ENCODE results near the gene CYP3A4. TPM values are rescaled to one million over a fixed set of nuclear protein-coding genes. Genes with fewer than 3 reads are reported as not detected.
"Not testable (repeated sequence)": the region's sequence is repeated elsewhere in the genome, so short reads cannot be mapped to it uniquely, and the experiment has no call there.

CYP3A4 gene
- polyA plus RNA-seq, 4 donors = 10.4 to 310 (median 97.5) TPM

- WGBS, 3 donors = 77 to 91% (median 79%) methylated on average over 1 of the region's 1 CpG
- no peak for FAIRE-seq
Observed at GRCh38 chr7:99755085-99755484, 28.9 kb downstream of the CYP3A4 start.

GRCh38 chr7:99752356-99752755, 31.6 kb downstream of the CYP3A4 start:
- WGBS, 3 donors = 11 to 25% (median 20%) methylated on average over 3 of the region's 3 CpGs
- Histone ChIP-seq H3K4me3 (ENCODE audit: low read depth in 1 of 3, low read length in 3 of 3) (peak overlapping the region in 1 of 3 donors; percentile 12), H3K9me3 (ENCODE audit: control insufficient read depth in 2 of 2, insufficient read depth in 1 of 2, low read depth in 1 of 2, low read length in 1 of 2) (peaks cover 0 to 3% of the 10 kb centered on the region in 2 donors), H3K4me1 (ENCODE audit: control insufficient read depth in 3 of 3, insufficient read depth in 2 of 3, low read depth in 1 of 3, low read length in 2 of 3) (peaks cover 0 to 18% (median 0%) of the 10 kb centered on the region in 3 donors), H3K36me3 (ENCODE audit: control insufficient read depth in 3 of 3, insufficient read depth in 2 of 3, low read depth in 1 of 3, low read length in 3 of 3) (no peaks in the 10 kb centered on the region), H3K27ac (ENCODE audit: low read depth in 1 of 3, low read length in 2 of 3) (peak overlapping the region; percentile 77 to 86 (median 80)), H3K27me3 (ENCODE audit: control insufficient read depth in 3 of 3, insufficient read depth in 3 of 3, low read length in 3 of 3) (peaks cover 0 to 2% (median 0%) of the 10 kb centered on the region in 3 donors)
- FAIRE-seq = no peak
- peak; percentile 73 to 91 for DNase-seq

More at GRCh38 chr7:99755085-99755484, 28.9 kb downstream of the CYP3A4 start:
- Histone ChIP-seq H3K9me3 (ENCODE audit: control insufficient read depth in 2 of 2, insufficient read depth in 1 of 2, low read depth in 1 of 2, low read length in 1 of 2) (peaks cover 0 to 3% of the 10 kb centered on the region in 2 donors), H3K27ac (ENCODE audit: low read depth in 1 of 3, low read length in 2 of 3) (no peak overlapping the region), H3K36me3 (ENCODE audit: control insufficient read depth in 3 of 3, insufficient read depth in 2 of 3, low read depth in 1 of 3, low read length in 3 of 3) (no peaks in the 10 kb centered on the region), H3K27me3 (ENCODE audit: control insufficient read depth in 3 of 3, insufficient read depth in 3 of 3, low read length in 3 of 3) (peaks cover 0 to 2% (median 0%) of the 10 kb centered on the region in 3 donors), H3K4me1 (ENCODE audit: control insufficient read depth in 3 of 3, insufficient read depth in 2 of 3, low read depth in 1 of 3, low read length in 2 of 3) (peaks cover 0 to 21% (median 0%) of the 10 kb centered on the region in 3 donors), H3K4me3 (ENCODE audit: low read depth in 1 of 3, low read length in 3 of 3) (no peak overlapping the region)
- no peak for DNase-seq

GRCh38 chr7:99751322-99752052, 32.5 kb downstream of the CYP3A4 start:
- H3K4me3 ChIP-seq (ENCODE audit: low read depth in 1 of 3, low read length in 3 of 3) = peak overlapping the region in 1 of 3 donors; percentile 12
- peak overlapping the region; percentile 69 to 86 (median 86) for H3K27ac ChIP-seq (ENCODE audit: low read depth in 1 of 3, low read length in 2 of 3)
- H3K4me1 ChIP-seq (ENCODE audit: control insufficient read depth in 3 of 3, insufficient read depth in 2 of 3, low read depth in 1 of 3, low read length in 2 of 3) = peaks cover 0 to 18% (median 0%) of the 10 kb centered on the region in 3 donors
- peak; percentile 62 to 81 for DNase-seq
- not testable (repeated sequence) for H3K36me3 ChIP-seq (ENCODE audit: control insufficient read depth in 3 of 3, insufficient read depth in 2 of 3, low read depth in 1 of 3, low read length in 3 of 3); FAIRE-seq; H3K27me3 ChIP-seq (ENCODE audit: control insufficient read depth in 3 of 3, insufficient read depth in 3 of 3, low read length in 3 of 3); H3K9me3 ChIP-seq (ENCODE audit: control insufficient read depth in 2 of 2, insufficient read depth in 1 of 2, low read depth in 1 of 2, low read length in 1 of 2)
- 3 to 11% (median 8%) methylated on average over 5 of the region's 5 CpGs for WGBS, 3 donors

- Histone ChIP-seq H3K4me1 (ENCODE audit: control insufficient read depth in 3 of 3, insufficient read depth in 2 of 3, low read depth in 1 of 3, low read length in 2 of 3) (peaks cover 0 to 18% (median 0%) of the 10 kb centered on the region in 3 donors), H3K27me3 (ENCODE audit: control insufficient read depth in 3 of 3, insufficient read depth in 3 of 3, low read length in 3 of 3) (no peaks in the 10 kb centered on the region), H3K9me3 (ENCODE audit: control insufficient read depth in 2 of 2, insufficient read depth in 1 of 2, low read depth in 1 of 2, low read length in 1 of 2) (peaks cover 0 to 3% of the 10 kb centered on the region in 2 donors), H3K4me3 (ENCODE audit: low read depth in 1 of 3, low read length in 3 of 3) (no peak overlapping the region), H3K36me3 (ENCODE audit: control insufficient read depth in 3 of 3, insufficient read depth in 2 of 3, low read depth in 1 of 3, low read length in 3 of 3) (no peaks in the 10 kb centered on the region), H3K27ac (ENCODE audit: low read depth in 1 of 3, low read length in 2 of 3) (no peak overlapping the region)
- DNase-seq (no peak), FAIRE-seq (no peak)
- 88 to 94% (median 89%) methylated on average over 6 of the region's 6 CpGs for WGBS, 3 donors
Observed at GRCh38 chr7:99748846-99749579, 35.0 kb downstream of the CYP3A4 start.

- 29 to 63% (median 45%) methylated on average over 2 of the region's 3 CpGs for WGBS, 3 donors
- not testable (repeated sequence) for DNase-seq; FAIRE-seq; H3K27ac ChIP-seq (ENCODE audit: low read depth in 1 of 3, low read length in 2 of 3); H3K27me3 ChIP-seq (ENCODE audit: control insufficient read depth in 3 of 3, insufficient read depth in 3 of 3, low read length in 3 of 3); H3K36me3 ChIP-seq (ENCODE audit: control insufficient read depth in 3 of 3, insufficient read depth in 2 of 3, low read depth in 1 of 3, low read length in 3 of 3); H3K9me3 ChIP-seq (ENCODE audit: control insufficient read depth in 2 of 2, insufficient read depth in 1 of 2, low read depth in 1 of 2, low read length in 1 of 2); H3K4me3 ChIP-seq (ENCODE audit: low read depth in 1 of 3, low read length in 3 of 3)
- H3K4me1 ChIP-seq (ENCODE audit: control insufficient read depth in 3 of 3, insufficient read depth in 2 of 3, low read depth in 1 of 3, low read length in 2 of 3) = peaks cover 0 to 13% (median 0%) of the 10 kb centered on the region in 3 donors
Observed at GRCh38 chr7:99746915-99747314, 37.1 kb downstream of the CYP3A4 start.

GRCh38 chr7:99745395-99745794, 38.6 kb downstream of the CYP3A4 start:
- FAIRE-seq; H3K27ac ChIP-seq (ENCODE audit: low read depth in 1 of 3, low read length in 2 of 3); H3K36me3 ChIP-seq (ENCODE audit: control insufficient read depth in 3 of 3, insufficient read depth in 2 of 3, low read depth in 1 of 3, low read length in 3 of 3); H3K27me3 ChIP-seq (ENCODE audit: control insufficient read depth in 3 of 3, insufficient read depth in 3 of 3, low read length in 3 of 3); H3K4me3 ChIP-seq (ENCODE audit: low read depth in 1 of 3, low read length in 3 of 3); H3K4me1 ChIP-seq (ENCODE audit: control insufficient read depth in 3 of 3, insufficient read depth in 2 of 3, low read depth in 1 of 3, low read length in 2 of 3); DNase-seq; H3K9me3 ChIP-seq (ENCODE audit: control insufficient read depth in 2 of 2, insufficient read depth in 1 of 2, low read depth in 1 of 2, low read length in 1 of 2): not testable (repeated sequence)
- 68 to 93% (median 92%) methylated on average over 3 of the region's 3 CpGs for WGBS, 3 donors

GRCh38 chr7:99742737-99743394, 41.1 kb downstream of the CYP3A4 start:
- H3K36me3 ChIP-seq (ENCODE audit: control insufficient read depth in 3 of 3, insufficient read depth in 2 of 3, low read depth in 1 of 3, low read length in 3 of 3) = no peaks in the 10 kb centered on the region
- no peaks in the 10 kb centered on the region for H3K9me3 ChIP-seq (ENCODE audit: control insufficient read depth in 2 of 2, insufficient read depth in 1 of 2, low read depth in 1 of 2, low read length in 1 of 2)
- no peaks in the 10 kb centered on the region for H3K4me1 ChIP-seq (ENCODE audit: control insufficient read depth in 3 of 3, insufficient read depth in 2 of 3, low read depth in 1 of 3, low read length in 2 of 3)
- H3K27me3 ChIP-seq (ENCODE audit: control insufficient read depth in 3 of 3, insufficient read depth in 3 of 3, low read length in 3 of 3) = no peaks in the 10 kb centered on the region
- 78 to 89% (median 83%) methylated on average over 4 of the region's 4 CpGs for WGBS, 3 donors
- no peak overlapping the region for H3K27ac ChIP-seq (ENCODE audit: low read depth in 1 of 3, low read length in 2 of 3)
- FAIRE-seq (no peak), DNase-seq (no peak)
- H3K4me3 ChIP-seq (ENCODE audit: low read depth in 1 of 3, low read length in 3 of 3) = no peak overlapping the region

GRCh38 chr7:99741441-99741795, 42.6 kb downstream of the CYP3A4 start:
- Histone ChIP-seq H3K36me3 (ENCODE audit: control insufficient read depth in 3 of 3, insufficient read depth in 2 of 3, low read depth in 1 of 3, low read length in 3 of 3) (no peaks in the 10 kb centered on the region), H3K9me3 (ENCODE audit: control insufficient read depth in 2 of 2, insufficient read depth in 1 of 2, low read depth in 1 of 2, low read length in 1 of 2) (no peaks in the 10 kb centered on the region), H3K4me1 (ENCODE audit: control insufficient read depth in 3 of 3, insufficient read depth in 2 of 3, low read depth in 1 of 3, low read length in 2 of 3) (no peaks in the 10 kb centered on the region), H3K27me3 (ENCODE audit: control insufficient read depth in 3 of 3, insufficient read depth in 3 of 3, low read length in 3 of 3) (no peaks in the 10 kb centered on the region), H3K4me3 (ENCODE audit: low read depth in 1 of 3, low read length in 3 of 3) (no peak overlapping the region), H3K27ac (ENCODE audit: low read depth in 1 of 3, low read length in 2 of 3) (no peak overlapping the region)
- DNase-seq (no peak), FAIRE-seq (no peak)
- 84 to 95% (median 88%) methylated on average over 2 of the region's 2 CpGs for WGBS, 3 donors
